A549 (cell line): ENCODE data around the gene C1orf167.

ENCODE experiments used
- CTCF ChIP-seq: fragments of >200 bp; sonication (Bioruptor Twin); formaldehyde crosslinking; IDR thresholded peaks from 3 replicates; pipeline ENCODE4 v1.5.1; 2016
- KDM1A ChIP-seq: fragments of 200-600 bp; sonication (generic); IDR thresholded peaks from 2 replicates; pipeline ENCODE4 v1.6.1; 2016; ENCODE audit warnings: low read depth, mild to moderate bottlenecking
- PHF8 ChIP-seq: fragments of 200-600 bp; sonication (generic); IDR thresholded peaks from 2 replicates; pipeline ENCODE4 v1.6.1; 2016; ENCODE audit warnings: low read depth, mild to moderate bottlenecking, antibody characterized with exemption, moderate library complexity, borderline replicate concordance
- RFX5 ChIP-seq: fragments of 450-650 bp; IDR thresholded peaks from 2 replicates; pipeline ENCODE4 v1.7.1; 2014; ENCODE audit warnings: antibody characterized with exemption, mild to moderate bottlenecking, moderate library complexity
- ZNF302 ChIP-seq: fragments of 250-450 bp; sonication (Bioruptor Pico); IDR thresholded peaks from 2 replicates; pipeline ENCODE4 v1.9.0; 2021; ENCODE audit warnings: inconsistent platforms, mild to moderate bottlenecking, moderate library complexity

GRCh38 chr1:11800391-11800755 is 38.4 kb downstream of the C1orf167 start:
- no peak for TF ChIP-seq KDM1A
- no peak for TF ChIP-seq CTCF
- no peak for TF ChIP-seq PHF8
- no peak for TF ChIP-seq ZNF302 (CRISPR knock-in tag)
- no peak for TF ChIP-seq RFX5
